Activated naive CD8-positive, alpha-beta T cell (primary cell): ENCODE results near the gene MCM9.
"Not testable (repeated sequence)": the region's sequence is repeated elsewhere in the genome, so short reads cannot be mapped to it uniquely, and the experiment has no call there.

Source experiments
- H3K27ac Mint-ChIP-seq: one replicate; pipeline ENCODE4 v1.8.0; 2021; ENCODE audit warnings: mixed read lengths
- H3K27me3 Mint-ChIP-seq: one replicate; pipeline ENCODE4 v1.8.0; 2021; ENCODE audit warnings: mixed read lengths
- H3K36me3 Mint-ChIP-seq: one replicate; pipeline ENCODE4 v1.8.0; 2021; ENCODE audit warnings: mixed read lengths
- H3K4me1 Mint-ChIP-seq: one replicate; pipeline ENCODE4 v1.8.0; 2021; ENCODE audit warnings: low read depth, mixed read lengths
- H3K4me3 Mint-ChIP-seq: one replicate; pipeline ENCODE4 v1.8.0; 2021; ENCODE audit warnings: mild to moderate bottlenecking, mixed read lengths
- H3K9me3 Mint-ChIP-seq: one replicate; pipeline ENCODE4 v1.8.0; 2021; ENCODE audit warnings: low read depth, mixed read lengths

Gene MCM9

GRCh38 chr6:118871331-118871730 lies 63.6 kb downstream of the MCM9 start:
- Mint-ChIP-seq H3K4me3 (no peak overlapping the region), H3K36me3 (peaks cover 25% of the 10 kb centered on the region), H3K4me1 (peaks cover 40% of the 10 kb centered on the region), H3K27me3 (no peaks in the 10 kb centered on the region), H3K9me3 (peaks cover 15% of the 10 kb centered on the region), H3K27ac (no peak overlapping the region)

- Mint-ChIP-seq H3K4me1 (peaks cover 52% of the 10 kb centered on the region), H3K9me3 (peaks cover 20% of the 10 kb centered on the region), H3K4me3 (no peak overlapping the region), H3K27me3 (no peaks in the 10 kb centered on the region), H3K36me3 (peaks cover 30% of the 10 kb centered on the region), H3K27ac (peak overlapping the region; percentile 42)
Observed at GRCh38 chr6:118869894-118870589, 64.9 kb downstream of the MCM9 start.

- no peak overlapping the region for H3K27ac Mint-ChIP-seq
- H3K4me3 Mint-ChIP-seq, result no peak overlapping the region
- peaks cover 30% of the 10 kb centered on the region for H3K36me3 Mint-ChIP-seq
- H3K9me3 Mint-ChIP-seq, result peaks cover 20% of the 10 kb centered on the region
- H3K27me3 Mint-ChIP-seq, result no peaks in the 10 kb centered on the region
- H3K4me1 Mint-ChIP-seq, result peaks cover 57% of the 10 kb centered on the region
Observed at GRCh38 chr6:118869350-118869749, 65.6 kb downstream of the MCM9 start.

GRCh38 chr6:118868901-118869300 lies 66.1 kb downstream of the MCM9 start:
- peaks cover 30% of the 10 kb centered on the region for H3K36me3 Mint-ChIP-seq

GRCh38 chr6:118867181-118867580 lies 67.8 kb downstream of the MCM9 start:
- peaks cover 66% of the 10 kb centered on the region for H3K4me1 Mint-ChIP-seq
- no peak overlapping the region for H3K4me3 Mint-ChIP-seq
- peaks cover 34% of the 10 kb centered on the region for H3K36me3 Mint-ChIP-seq
- peaks cover 20% of the 10 kb centered on the region for H3K9me3 Mint-ChIP-seq
- no peak overlapping the region for H3K27ac Mint-ChIP-seq
- no peaks in the 10 kb centered on the region for H3K27me3 Mint-ChIP-seq

More at GRCh38 chr6:118868901-118869300, 66.1 kb downstream of the MCM9 start:
- not testable (repeated sequence) for H3K27me3 Mint-ChIP-seq, H3K27ac Mint-ChIP-seq, H3K4me3 Mint-ChIP-seq
- Mint-ChIP-seq H3K4me1 (peaks cover 60% of the 10 kb centered on the region), H3K9me3 (peaks cover 20% of the 10 kb centered on the region)

- Mint-ChIP-seq H3K4me1 (peaks cover 58% of the 10 kb centered on the region), H3K4me3 (peak overlapping the region; percentile 73), H3K36me3 (peaks cover 31% of the 10 kb centered on the region), H3K27ac (peak overlapping the region; percentile 87), H3K9me3 (peaks cover 15% of the 10 kb centered on the region), H3K27me3 (no peaks in the 10 kb centered on the region)
Observed at GRCh38 chr6:118865100-118865391, 69.9 kb downstream of the MCM9 start.

- peak overlapping the region; percentile 73 for H3K4me3 Mint-ChIP-seq
- H3K4me1 Mint-ChIP-seq, result peaks cover 58% of the 10 kb centered on the region
- H3K27me3 Mint-ChIP-seq, result no peaks in the 10 kb centered on the region
Observed at GRCh38 chr6:118864341-118865099, 70.4 kb downstream of the MCM9 start.

GRCh38 chr6:118862443-118862842 lies 72.5 kb downstream of the MCM9 start:
- H3K4me3 Mint-ChIP-seq, result no peak overlapping the region
- H3K36me3 Mint-ChIP-seq, result peaks cover 26% of the 10 kb centered on the region
- peaks cover 70% of the 10 kb centered on the region for H3K4me1 Mint-ChIP-seq
- H3K27ac Mint-ChIP-seq, result no peak overlapping the region
- H3K27me3 Mint-ChIP-seq, result no peaks in the 10 kb centered on the region
- H3K9me3 Mint-ChIP-seq, result peaks cover 13% of the 10 kb centered on the region

More at GRCh38 chr6:118864341-118865099, 70.4 kb downstream of the MCM9 start:
- peaks cover 28% of the 10 kb centered on the region for H3K36me3 Mint-ChIP-seq
- H3K27ac Mint-ChIP-seq, result peak overlapping the region; percentile 87
- H3K9me3 Mint-ChIP-seq, result peaks cover 13% of the 10 kb centered on the region

GRCh38 chr6:118860880-118861279 lies 74.1 kb downstream of the MCM9 start:
- Mint-ChIP-seq H3K4me1 (peaks cover 66% of the 10 kb centered on the region), H3K36me3 (peaks cover 21% of the 10 kb centered on the region), H3K27me3 (no peaks in the 10 kb centered on the region), H3K9me3 (peaks cover 3% of the 10 kb centered on the region), H3K4me3 (no peak overlapping the region), H3K27ac (no peak overlapping the region)

GRCh38 chr6:118860363-118860762 lies 74.6 kb downstream of the MCM9 start:
- Mint-ChIP-seq H3K27ac (no peak overlapping the region), H3K36me3 (peaks cover 21% of the 10 kb centered on the region), H3K27me3 (no peaks in the 10 kb centered on the region), H3K4me3 (no peak overlapping the region), H3K9me3 (peaks cover 3% of the 10 kb centered on the region), H3K4me1 (peaks cover 66% of the 10 kb centered on the region)

GRCh38 chr6:118859517-118860064 lies 75.4 kb downstream of the MCM9 start:
- no peak overlapping the region for H3K27ac Mint-ChIP-seq
- H3K4me1 Mint-ChIP-seq, result peaks cover 59% of the 10 kb centered on the region
- no peaks in the 10 kb centered on the region for H3K27me3 Mint-ChIP-seq
- H3K9me3 Mint-ChIP-seq, result peaks cover 3% of the 10 kb centered on the region
- peak overlapping the region; percentile 14 for H3K4me3 Mint-ChIP-seq
- peaks cover 21% of the 10 kb centered on the region for H3K36me3 Mint-ChIP-seq

- Mint-ChIP-seq H3K9me3 (peaks cover 3% of the 10 kb centered on the region), H3K4me3 (no peak overlapping the region), H3K27ac (no peak overlapping the region), H3K27me3 (no peaks in the 10 kb centered on the region), H3K36me3 (peaks cover 26% of the 10 kb centered on the region), H3K4me1 (peaks cover 36% of the 10 kb centered on the region)
Observed at GRCh38 chr6:118856301-118856700, 78.7 kb downstream of the MCM9 start.

GRCh38 chr6:118853408-118853807 lies 81.6 kb downstream of the MCM9 start:
- H3K4me1 Mint-ChIP-seq, result peaks cover 16% of the 10 kb centered on the region
- H3K9me3 Mint-ChIP-seq, result no peaks in the 10 kb centered on the region
- H3K36me3 Mint-ChIP-seq, result peaks cover 18% of the 10 kb centered on the region
- H3K27ac Mint-ChIP-seq, result no peak overlapping the region
- H3K4me3 Mint-ChIP-seq, result no peak overlapping the region
- no peaks in the 10 kb centered on the region for H3K27me3 Mint-ChIP-seq

- peaks cover 24% of the 10 kb centered on the region for H3K4me1 Mint-ChIP-seq
- H3K27ac Mint-ChIP-seq, result peak overlapping the region; percentile 61
- no peaks in the 10 kb centered on the region for H3K9me3 Mint-ChIP-seq
- H3K36me3 Mint-ChIP-seq, result peaks cover 8% of the 10 kb centered on the region
- peak overlapping the region; percentile 34 for H3K4me3 Mint-ChIP-seq
- H3K27me3 Mint-ChIP-seq, result no peaks in the 10 kb centered on the region
Observed at GRCh38 chr6:118844915-118845314, 90.0 kb downstream of the MCM9 start.

- Mint-ChIP-seq H3K36me3 (peaks cover 12% of the 10 kb centered on the region), H3K4me1 (peaks cover 24% of the 10 kb centered on the region), H3K27ac (peak overlapping the region; percentile 87), H3K4me3 (peak overlapping the region; percentile 70), H3K27me3 (no peaks in the 10 kb centered on the region), H3K9me3 (peaks cover 4% of the 10 kb centered on the region)
Observed at GRCh38 chr6:118843685-118844390, 91.1 kb downstream of the MCM9 start.
